ENCODE data around the gene MAN1C1. TPM values are rescaled to one million over a fixed set of nuclear protein-coding genes. Genes with fewer than 3 reads are reported as not detected.

MAN1C1 gene
- total and polyA plus RNA-seq, 2 donors (not counting 1 experiment from before 2014, with no cell fraction given) = 17.7 to 51.4 TPM

GRCh38 chr1:25816112-25816718, 199.6 kb downstream of the MAN1C1 start:
- peaks cover 17% of the 10 kb centered on the region for H3K36me3 ChIP-seq (ENCODE audit: control insufficient read depth, insufficient read depth, low read length)
- H3K4me1 ChIP-seq (ENCODE audit: control insufficient read depth, extremely low read depth, insufficient read depth, low read length) = peaks cover 7% of the 10 kb centered on the region
- no peaks in the 10 kb centered on the region for H4K20me1 ChIP-seq (ENCODE audit: control insufficient read depth, extremely low read depth, insufficient read depth, low read length)
- TF ChIP-seq CTCF (conservative IDR thresholded peaks at IDR 0.05 in 1 of 2, IDR thresholded peaks at IDR 0.05 in 1 of 2; ENCODE audit: low read depth in 1 of 2, low read length in 2 of 2) (no peak), EZH2 (IDR thresholded peaks at IDR 0.05; ENCODE audit: low read length, missing control alignments) (no peak)
- H3K4me3 ChIP-seq (replicated peaks in 1 of 4; ENCODE audit: control extremely low read depth in 1 of 4, insufficient read depth in 1 of 4, low read depth in 3 of 4, low read length in 4 of 4) = no peak overlapping the region
- no peak for DNase-seq (ENCODE audit: low read depth in 2 of 2)
- no peak overlapping the region for H3K27ac ChIP-seq (ENCODE audit: insufficient read depth, low read length)
- H2AFZ ChIP-seq (ENCODE audit: low read length) = no peak overlapping the region
- H3K9me3 ChIP-seq (ENCODE audit: control insufficient read depth, insufficient read depth, low read depth, low read length) = no peaks in the 10 kb centered on the region
- no peak overlapping the region for H3K4me2 ChIP-seq (ENCODE audit: extremely low read depth, insufficient read depth, low read length)
- H3K79me2 ChIP-seq (ENCODE audit: control insufficient read depth, insufficient read depth, low read length) = peaks cover 14% of the 10 kb centered on the region
- no peak overlapping the region for H3K9ac ChIP-seq (ENCODE audit: insufficient read depth, low read length)
- no peaks in the 10 kb centered on the region for H3K27me3 ChIP-seq (ENCODE audit: control insufficient read depth, insufficient read depth, low read length)

GRCh38 chr1:25817840-25818501, 201.4 kb downstream of the MAN1C1 start:
- Histone ChIP-seq H2AFZ (ENCODE audit: low read length) (no peak overlapping the region), H3K27me3 (ENCODE audit: control insufficient read depth, insufficient read depth, low read length) (no peaks in the 10 kb centered on the region), H3K79me2 (ENCODE audit: control insufficient read depth, insufficient read depth, low read length) (peaks cover 28% of the 10 kb centered on the region), H4K20me1 (ENCODE audit: control insufficient read depth, extremely low read depth, insufficient read depth, low read length) (no peaks in the 10 kb centered on the region), H3K4me3 (replicated peaks in 1 of 4; ENCODE audit: control extremely low read depth in 1 of 4, insufficient read depth in 1 of 4, low read depth in 3 of 4, low read length in 4 of 4) (no peak overlapping the region), H3K9ac (ENCODE audit: insufficient read depth, low read length) (no peak overlapping the region), H3K4me1 (ENCODE audit: control insufficient read depth, extremely low read depth, insufficient read depth, low read length) (peaks cover 15% of the 10 kb centered on the region), H3K4me2 (ENCODE audit: extremely low read depth, insufficient read depth, low read length) (no peak overlapping the region), H3K27ac (ENCODE audit: insufficient read depth, low read length) (no peak overlapping the region), H3K36me3 (ENCODE audit: control insufficient read depth, insufficient read depth, low read length) (peaks cover 10% of the 10 kb centered on the region), H3K9me3 (ENCODE audit: control insufficient read depth, insufficient read depth, low read depth, low read length) (no peaks in the 10 kb centered on the region)
- no peak for DNase-seq (ENCODE audit: low read depth in 2 of 2)
- TF ChIP-seq CTCF (conservative IDR thresholded peaks at IDR 0.05 in 1 of 2, IDR thresholded peaks at IDR 0.05 in 1 of 2; ENCODE audit: low read depth in 1 of 2, low read length in 2 of 2) (peak in 1 of 2 donors; percentile 3), EZH2 (IDR thresholded peaks at IDR 0.05; ENCODE audit: low read length, missing control alignments) (no peak)

- H3K4me3 ChIP-seq (replicated peaks in 1 of 4; ENCODE audit: control extremely low read depth in 1 of 4, insufficient read depth in 1 of 4, low read depth in 3 of 4, low read length in 4 of 4) = peak overlapping the region in 2 of 4 experiments; percentile 83 to 90
- H3K27ac ChIP-seq (ENCODE audit: insufficient read depth, low read length) = no peak overlapping the region
These were observed 202.0 kb downstream of the MAN1C1 start for GRCh38 chr1:25818569-25818968.

More at GRCh38 chr1:25818569-25818968, 202.0 kb downstream of the MAN1C1 start:
- Histone ChIP-seq H3K4me1 (ENCODE audit: control insufficient read depth, extremely low read depth, insufficient read depth, low read length) (peaks cover 15% of the 10 kb centered on the region), H3K9ac (ENCODE audit: insufficient read depth, low read length) (no peak overlapping the region), H3K79me2 (ENCODE audit: control insufficient read depth, insufficient read depth, low read length) (peaks cover 32% of the 10 kb centered on the region), H3K9me3 (ENCODE audit: control insufficient read depth, insufficient read depth, low read depth, low read length) (no peaks in the 10 kb centered on the region), H3K27me3 (ENCODE audit: control insufficient read depth, insufficient read depth, low read length) (no peaks in the 10 kb centered on the region), H3K4me2 (ENCODE audit: extremely low read depth, insufficient read depth, low read length) (peak overlapping the region; percentile 85), H3K36me3 (ENCODE audit: control insufficient read depth, insufficient read depth, low read length) (peaks cover 8% of the 10 kb centered on the region), H4K20me1 (ENCODE audit: control insufficient read depth, extremely low read depth, insufficient read depth, low read length) (no peaks in the 10 kb centered on the region), H2AFZ (ENCODE audit: low read length) (no peak overlapping the region)
- DNase-seq (ENCODE audit: low read depth in 2 of 2) = no peak
- TF ChIP-seq EZH2 (IDR thresholded peaks at IDR 0.05; ENCODE audit: low read length, missing control alignments) (no peak), CTCF (conservative IDR thresholded peaks at IDR 0.05 in 1 of 2, IDR thresholded peaks at IDR 0.05 in 1 of 2; ENCODE audit: low read depth in 1 of 2, low read length in 2 of 2) (no peak)

Data from fibroblast of lung (primary cell).